ENCODE data around the gene MBP.

DNA sequence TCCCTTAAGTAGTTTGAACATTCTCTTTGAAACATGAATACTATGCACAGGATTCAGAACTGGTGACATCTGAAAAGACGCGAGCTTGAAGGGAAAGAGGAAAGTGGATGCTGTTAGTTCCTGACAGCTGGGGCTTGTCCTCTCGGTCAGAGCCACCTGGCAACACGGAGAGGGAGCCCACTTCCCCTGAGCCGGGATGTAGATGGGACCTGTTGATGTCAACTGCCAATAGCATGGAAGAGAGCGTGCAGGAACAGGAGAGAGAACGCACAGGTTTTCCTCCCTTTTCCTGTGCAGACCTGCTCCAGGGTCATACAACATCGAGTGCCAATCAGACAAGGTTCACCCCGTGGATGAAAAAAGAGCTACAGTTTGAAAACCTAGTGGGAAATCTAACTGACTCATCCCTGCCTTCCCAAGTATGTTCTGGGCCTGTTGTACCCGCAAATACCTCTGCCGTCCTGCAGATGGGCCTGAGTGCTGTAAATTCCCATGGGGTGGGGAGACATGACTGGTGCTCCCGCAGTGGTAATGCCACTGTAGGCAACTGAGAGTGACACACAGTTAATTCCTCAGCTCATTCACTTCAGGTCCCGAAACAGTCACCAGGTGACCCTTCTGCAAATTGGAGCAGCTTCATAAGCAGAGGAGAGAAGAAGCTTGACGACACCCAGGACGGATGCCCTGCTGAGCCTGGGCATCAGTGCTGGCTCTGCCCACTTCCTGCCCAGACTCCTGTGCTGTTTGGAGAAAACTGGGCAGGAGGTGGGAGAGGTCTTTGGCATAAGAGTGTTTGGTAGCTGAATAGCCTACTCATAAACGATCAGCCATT, 13.9 kb upstream of the MBP start:
- TF ChIP-seq CTCF (IDR thresholded peaks at IDR 0.05; ENCODE audit: low read depth, low read length) (no peak), POLR2A (IDR thresholded peaks at IDR 0.05; ENCODE audit: extremely low read depth, insufficient read length) (no peak), MYC (IDR thresholded peaks at IDR 0.05; ENCODE audit: low read depth, low read length) (no peak)
- TF ChIP-seq, protein P1, sequence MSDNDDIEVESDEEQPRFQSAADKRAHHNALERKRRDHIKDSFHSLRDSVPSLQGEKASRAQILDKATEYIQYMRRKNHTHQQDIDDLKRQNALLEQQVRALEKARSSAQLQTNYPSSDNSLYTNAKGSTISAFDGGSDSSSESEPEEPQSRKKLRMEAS (IDR thresholded peaks at IDR 0.05; ENCODE audit: low read depth, low read length) = no peak
